Peyer's patch (tissue), 4 donors: ENCODE measurements around the gene CDK6. TPM values are rescaled to one million over a fixed set of nuclear protein-coding genes. Genes with fewer than 3 reads are reported as not detected.

Source experiments
- DNase-seq, 3 donors: peaks; one replicate each; pipeline ENCODE4 v3.0.0-alpha.2; 2017 to 2019
- H3K27ac ChIP-seq, 4 donors: fragments of 200-600 bp; sonication (generic); one replicate each; pipeline ENCODE4 v1.5.1; 2016 to 2019
- H3K27me3 ChIP-seq, 2 donors: fragments of 200-600 bp; sonication (generic); one replicate each; pipeline ENCODE4 v1.5.1; 2019
- H3K36me3 ChIP-seq, 3 donors: fragments of 200-600 bp; sonication (generic); one replicate each; pipeline ENCODE4 v1.5.1; 2016 to 2019
- H3K4me1 ChIP-seq, 4 donors: fragments of 200-600 bp; sonication (generic); one replicate each; pipeline ENCODE4 v1.5.1; 2016 to 2019
- H3K4me3 ChIP-seq, 4 donors: fragments of 200-600 bp; sonication (generic); 1 replicate in 3 of 4; 2 replicates in 1 of 4; pipeline ENCODE4 v1.5.1; 2016 to 2019; ENCODE audit warnings: mild to moderate bottlenecking in 1 of 4
- H3K9me3 ChIP-seq, 4 donors: fragments of 200-600 bp; sonication (generic); one replicate each; pipeline ENCODE4 v1.5.1; 2016 to 2019; ENCODE audit warnings: mild to moderate bottlenecking in 1 of 4
- CTCF ChIP-seq, 6 experiments: fragments of 450-650 bp in 4 of 6; fragments of 200-600 bp in 2 of 6; sonication (generic) in 1 of 6; IDR thresholded peaks; one replicate each; pipeline ENCODE4 v1.5.1; 2017 to 2019; ENCODE audit warnings: antibody characterized with exemption in 6 of 6, mild to moderate bottlenecking in 3 of 6, moderate library complexity in 1 of 6
- POLR2A ChIP-seq, 2 donors: fragments of 450-650 bp; IDR thresholded peaks; one replicate each; pipeline ENCODE4 v1.5.1; 2017; ENCODE audit warnings: antibody characterized with exemption in 2 of 2, mild to moderate bottlenecking in 2 of 2, moderate library complexity in 2 of 2
- total RNA-seq, 4 donors: library from RNA; depleted of rRNA; stranded (reverse); fragments of >200 nt; gene quantifications; one replicate each; pipeline ENCODE4 v1.1.0, GENCODE V29; 2016

CDK6 gene
- total RNA-seq, 4 donors from 2014 or later = 25.6 to 75.1 (median 55.4) TPM

- Histone ChIP-seq H3K9me3 (no peaks in the 10 kb centered on the region), H3K27ac (no peak overlapping the region), H3K36me3 (no peaks in the 10 kb centered on the region), H3K4me1 (peaks cover 0 to 6% (median 0%) of the 10 kb centered on the region in 4 donors), H3K4me3 (no peak overlapping the region), H3K27me3 (no peaks in the 10 kb centered on the region)
- no peak for DNase-seq
- no peak for TF ChIP-seq POLR2A (IDR thresholded peaks at IDR 0.05)
Measured at GRCh38 chr7:92661651-92662050, 174.7 kb downstream of the CDK6 start.

GRCh38 chr7:92658671-92659070 lies 177.7 kb downstream of the CDK6 start:
- TF ChIP-seq POLR2A (IDR thresholded peaks at IDR 0.05) (no peak), CTCF (IDR thresholded peaks at IDR 0.05) (no peak)
- H3K9me3 ChIP-seq = no peaks in the 10 kb centered on the region
- H3K27me3 ChIP-seq = no peaks in the 10 kb centered on the region
- H3K4me1 ChIP-seq = peaks cover 0 to 6% (median 0%) of the 10 kb centered on the region in 4 donors
- no peak overlapping the region for H3K27ac ChIP-seq
- DNase-seq = no peak
- H3K36me3 ChIP-seq = no peaks in the 10 kb centered on the region
- no peak overlapping the region for H3K4me3 ChIP-seq

- TF ChIP-seq POLR2A (IDR thresholded peaks at IDR 0.05) (no peak), CTCF (IDR thresholded peaks at IDR 0.05) (no peak)
Measured at GRCh38 chr7:92657391-92657790, 179.0 kb downstream of the CDK6 start.

GRCh38 chr7:92656121-92656520 lies 180.3 kb downstream of the CDK6 start:
- H3K4me3 ChIP-seq = no peak overlapping the region
- H3K4me1 ChIP-seq = no peaks in the 10 kb centered on the region
- TF ChIP-seq POLR2A (IDR thresholded peaks at IDR 0.05) (no peak), CTCF (IDR thresholded peaks at IDR 0.05) (no peak)
- no peak for DNase-seq
- H3K27ac ChIP-seq = no peak overlapping the region
- no peaks in the 10 kb centered on the region for H3K27me3 ChIP-seq
- H3K9me3 ChIP-seq = no peaks in the 10 kb centered on the region
- H3K36me3 ChIP-seq = no peaks in the 10 kb centered on the region

More at GRCh38 chr7:92657391-92657790, 179.0 kb downstream of the CDK6 start:
- H3K9me3 ChIP-seq = no peaks in the 10 kb centered on the region
- H3K27ac ChIP-seq = no peak overlapping the region
- H3K4me1 ChIP-seq = peaks cover 0 to 6% (median 0%) of the 10 kb centered on the region in 4 donors
- no peak overlapping the region for H3K4me3 ChIP-seq
- H3K27me3 ChIP-seq = no peaks in the 10 kb centered on the region
- no peaks in the 10 kb centered on the region for H3K36me3 ChIP-seq
- DNase-seq = no peak

GRCh38 chr7:92655346-92655884 lies 181.0 kb downstream of the CDK6 start:
- Histone ChIP-seq H3K4me1 (peaks cover 0 to 5% (median 0%) of the 10 kb centered on the region in 4 donors), H3K36me3 (no peaks in the 10 kb centered on the region), H3K27ac (no peak overlapping the region), H3K4me3 (no peak overlapping the region), H3K9me3 (no peaks in the 10 kb centered on the region), H3K27me3 (no peaks in the 10 kb centered on the region)
- no peak for DNase-seq
- TF ChIP-seq POLR2A (IDR thresholded peaks at IDR 0.05) = no peak
- TF ChIP-seq CTCF (IDR thresholded peaks at IDR 0.05) = no peak

GRCh38 chr7:92653136-92653535 lies 183.2 kb downstream of the CDK6 start:
- H3K4me3 ChIP-seq = no peak overlapping the region
- H3K9me3 ChIP-seq = no peaks in the 10 kb centered on the region
- H3K4me1 ChIP-seq = peaks cover 0 to 19% (median 0%) of the 10 kb centered on the region in 4 donors
- no peaks in the 10 kb centered on the region for H3K36me3 ChIP-seq
- H3K27me3 ChIP-seq = no peaks in the 10 kb centered on the region
- H3K27ac ChIP-seq = no peak overlapping the region
- TF ChIP-seq POLR2A (IDR thresholded peaks at IDR 0.05) (no peak), CTCF (IDR thresholded peaks at IDR 0.05) (no peak)
- DNase-seq = no peak
